Right ventricle myocardium superior (tissue), 1 donor: ENCODE results near the gene SLC44A1. TPM values are rescaled to one million over a fixed set of nuclear protein-coding genes. Genes with fewer than 3 reads are reported as not detected.
"Not testable (repeated sequence)": the region's sequence is repeated elsewhere in the genome, so short reads cannot be mapped to it uniquely, and the experiment has no call there.

ENCODE experiments used
- ATAC-seq: fragments of 200-7000 bp; cut with Tn5 transposase; one replicate; pipeline ENCODE4 v1.9.1; 2020; ENCODE audit warnings: mild to moderate bottlenecking; ENCODE audit not compliant: poor library complexity
- DNase-seq: peaks from one replicate; pipeline ENCODE4 v3.0.0-alpha.2; 2020
- intact Hi-C: fragments of 100-400 bp; cut with DNase I; formaldehyde crosslinking; loops from one replicate; pipeline ENCODE4 v1.11.2; 2022
- total RNA-seq: library from RNA; stranded (reverse); fragmentation: NEBNext Ultra II Directional; extraction: Animal tissue kit (Norgen Biotek cat#: 25700); gene quantifications from one replicate; pipeline ENCODE4 v1.2.1, GENCODE V29; 2021
- donor health status: DM: no; HTN: yes; CAD: no; lungs with severe emphysema.

The SLC44A1 gene
- total RNA-seq, 1 donor from 2014 or later, result 13.5 TPM

- DNase-seq (no peak), ATAC-seq (peak; percentile 67)
- intact Hi-C loops, result no loop called here
These were observed 15.5 kb downstream of the SLC44A1 start for GRCh38 chr9:105259731-105260612.

- ATAC-seq (no peak), DNase-seq (no peak)
- intact Hi-C loops, result no loop called here
These were observed 18.0 kb downstream of the SLC44A1 start for GRCh38 chr9:105262497-105262896.

- intact Hi-C loops, result no loop called here
- DNase-seq (no peak), ATAC-seq (no peak)
These were observed 19.9 kb downstream of the SLC44A1 start for GRCh38 chr9:105264380-105264779.

GRCh38 chr9:105268254-105268653, 23.8 kb downstream of the SLC44A1 start:
- ATAC-seq, intact Hi-C loops, DNase-seq: not testable (repeated sequence)

- intact Hi-C loops, result no loop called here
- ATAC-seq (no peak), DNase-seq (no peak)
These were observed 25.1 kb downstream of the SLC44A1 start for GRCh38 chr9:105269593-105269992.

GRCh38 chr9:105270711-105271110, 26.3 kb downstream of the SLC44A1 start:
- intact Hi-C loops, result no loop called here
- no peak for ATAC-seq
- DNase-seq, result no peak

GRCh38 chr9:105273731-105274130, 29.3 kb downstream of the SLC44A1 start:
- no peak for DNase-seq
- ATAC-seq, result no peak
- intact Hi-C loops, result no loop called here

- DNase-seq (no peak), ATAC-seq (no peak)
- intact Hi-C loops, result no loop called here
These were observed 30.7 kb downstream of the SLC44A1 start for GRCh38 chr9:105275111-105275510.

- DNase-seq (no peak), ATAC-seq (no peak)
- intact Hi-C loops, result no loop called here
These were observed 31.5 kb downstream of the SLC44A1 start for GRCh38 chr9:105275938-105276337.

- ATAC-seq, result peak; percentile 70
- intact Hi-C loops, result no loop called here
- no peak for DNase-seq
These were observed 34.3 kb downstream of the SLC44A1 start for GRCh38 chr9:105278751-105279150.

GRCh38 chr9:105280691-105281090, 36.2 kb downstream of the SLC44A1 start:
- no peak for DNase-seq
- no peak for ATAC-seq
- intact Hi-C loops, result no loop called here

GRCh38 chr9:105281272-105281671, 36.8 kb downstream of the SLC44A1 start:
- intact Hi-C loops, result no loop called here
- DNase-seq (no peak), ATAC-seq (no peak)

- intact Hi-C loops, result no loop called here
- no peak for ATAC-seq
- no peak for DNase-seq
These were observed 37.5 kb downstream of the SLC44A1 start for GRCh38 chr9:105281926-105282325.

GRCh38 chr9:105282870-105283621, 38.6 kb downstream of the SLC44A1 start:
- DNase-seq (no peak), ATAC-seq (no peak)
- intact Hi-C loops, result no loop called here

- ATAC-seq (no peak), DNase-seq (no peak)
- intact Hi-C loops, result no loop called here
These were observed 39.3 kb downstream of the SLC44A1 start for GRCh38 chr9:105283795-105284194.

- intact Hi-C loops, result no loop called here
- DNase-seq (no peak), ATAC-seq (no peak)
These were observed 40.0 kb downstream of the SLC44A1 start for GRCh38 chr9:105284463-105284862.

GRCh38 chr9:105286098-105286497, 41.6 kb downstream of the SLC44A1 start:
- ATAC-seq (no peak), DNase-seq (no peak)
- intact Hi-C loops, result no loop called here

GRCh38 chr9:105289305-105289704, 44.9 kb downstream of the SLC44A1 start:
- intact Hi-C loops, result no loop called here
- no peak for DNase-seq
- no peak for ATAC-seq

- intact Hi-C loops, result no loop called here
- DNase-seq, result no peak
- ATAC-seq, result no peak
These were observed 46.0 kb downstream of the SLC44A1 start for GRCh38 chr9:105290418-105290817.

- DNase-seq (no peak), ATAC-seq (no peak)
- intact Hi-C loops, result no loop called here
These were observed 46.5 kb downstream of the SLC44A1 start for GRCh38 chr9:105290954-105291353.
